ENCODE measurements around the gene SYK. TPM values are rescaled to one million over a fixed set of nuclear protein-coding genes. Genes with fewer than 3 reads are reported as not detected.

Gene SYK
- total and polyA plus RNA-seq, 2 donors (not counting 1 experiment from before 2014, with no cell fraction given) = 60.3 to 242 TPM

DNA sequence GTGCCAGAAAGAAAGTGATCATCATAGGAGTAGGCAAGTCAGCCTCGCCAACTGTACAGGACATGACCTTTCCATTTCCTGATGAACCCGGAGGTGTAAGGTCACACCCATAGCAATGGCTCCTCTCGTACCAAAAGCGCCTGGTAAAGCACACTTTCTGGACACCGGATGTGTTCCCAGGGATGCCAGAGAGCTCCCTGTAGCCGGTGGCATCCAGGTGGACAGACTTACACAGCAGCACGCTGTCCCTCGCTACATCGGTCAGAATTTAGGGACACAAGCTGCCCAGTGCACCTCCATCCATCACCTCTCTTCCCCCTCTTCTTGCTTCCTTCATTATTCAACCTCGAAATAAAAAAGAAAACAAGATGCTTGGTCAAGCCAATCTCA, 105.4 kb downstream of the SYK start:
- no peak overlapping the region for H2AFZ ChIP-seq (ENCODE audit: insufficient read depth, low read depth, low read length, poor library complexity, severe bottlenecking)
- H3K27ac ChIP-seq (ENCODE audit: low read length in 2 of 2) = no peak overlapping the region
- H3K4me3 ChIP-seq (ENCODE audit: control extremely low read depth in 1 of 5, extremely low read depth in 1 of 5, insufficient read depth in 1 of 5, low read depth in 2 of 5, low read length in 4 of 5) = no peak overlapping the region
- H3K27me3 Mint-ChIP-seq = no peaks in the 10 kb centered on the region
- TF ChIP-seq, protein P1, sequence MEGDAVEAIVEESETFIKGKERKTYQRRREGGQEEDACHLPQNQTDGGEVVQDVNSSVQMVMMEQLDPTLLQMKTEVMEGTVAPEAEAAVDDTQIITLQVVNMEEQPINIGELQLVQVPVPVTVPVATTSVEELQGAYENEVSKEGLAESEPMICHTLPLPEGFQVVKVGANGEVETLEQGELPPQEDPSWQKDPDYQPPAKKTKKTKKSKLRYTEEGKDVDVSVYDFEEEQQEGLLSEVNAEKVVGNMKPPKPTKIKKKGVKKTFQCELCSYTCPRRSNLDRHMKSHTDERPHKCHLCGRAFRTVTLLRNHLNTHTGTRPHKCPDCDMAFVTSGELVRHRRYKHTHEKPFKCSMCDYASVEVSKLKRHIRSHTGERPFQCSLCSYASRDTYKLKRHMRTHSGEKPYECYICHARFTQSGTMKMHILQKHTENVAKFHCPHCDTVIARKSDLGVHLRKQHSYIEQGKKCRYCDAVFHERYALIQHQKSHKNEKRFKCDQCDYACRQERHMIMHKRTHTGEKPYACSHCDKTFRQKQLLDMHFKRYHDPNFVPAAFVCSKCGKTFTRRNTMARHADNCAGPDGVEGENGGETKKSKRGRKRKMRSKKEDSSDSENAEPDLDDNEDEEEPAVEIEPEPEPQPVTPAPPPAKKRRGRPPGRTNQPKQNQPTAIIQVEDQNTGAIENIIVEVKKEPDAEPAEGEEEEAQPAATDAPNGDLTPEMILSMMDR (IDR thresholded peaks at IDR 0.05) = no peak
- TF ChIP-seq EZH2 (IDR thresholded peaks at IDR 0.05; ENCODE audit: borderline replicate concordance, insufficient read depth, low read depth, low read length, poor library complexity, severe bottlenecking) = no peak
- no peaks in the 10 kb centered on the region for H3K36me3 ChIP-seq (replicated peaks in 1 of 2; ENCODE audit: control extremely low read depth in 1 of 2, control insufficient read depth in 1 of 2, extremely low read depth in 1 of 2, insufficient read depth in 2 of 2, low read length in 1 of 2)
- DNase-seq (no peak), ATAC-seq (ENCODE audit: low read depth) (no peak)
- H3K9me3 ChIP-seq (ENCODE audit: control extremely low read depth in 1 of 3, control insufficient read depth in 2 of 3, insufficient read depth in 1 of 3, low read length in 2 of 3) = peaks cover 0 to 3% (median 0%) of the 10 kb centered on the region in 3 donors
- H3K27ac Mint-ChIP-seq = no peak overlapping the region
- POLR2A ChIA-PET = interaction anchor here (0.6 kb wide), 1 partner anchor 517 kb away, joined by 5 read pairs; no protein-coding TSS in a partner anchor
- intact Hi-C loops (cut with micrococcal nuclease) = no loop called here
- no peaks in the 10 kb centered on the region for H4K20me1 ChIP-seq (ENCODE audit: control insufficient read depth, insufficient read depth, low read length, poor library complexity, severe bottlenecking)
- H3K79me2 ChIP-seq (ENCODE audit: control insufficient read depth, insufficient read depth, low read length) = no peaks in the 10 kb centered on the region
- peaks cover 48% of the 10 kb centered on the region for H3K4me1 Mint-ChIP-seq
- no peak overlapping the region for H3K4me3 Mint-ChIP-seq
- H3K4me1 ChIP-seq (ENCODE audit: control insufficient read depth in 2 of 2, insufficient read depth in 2 of 2, low read length in 2 of 2) = peaks cover 22 to 33% of the 10 kb centered on the region in 2 donors
- 91% methylated on average over 10 of the region's 10 CpGs for WGBS (ENCODE audit: insufficient coverage)
- no peak overlapping the region for H3K4me2 ChIP-seq (replicated peaks; ENCODE audit: low read depth, low read length, poor library complexity, severe bottlenecking)
- H3K9ac ChIP-seq (ENCODE audit: low read length) = no peak overlapping the region
- CTCF ChIA-PET = interaction anchor here (1.7 kb wide), 1 partner anchor 12 kb away, joined by 4 read pairs; no protein-coding TSS in a partner anchor
- no peaks in the 10 kb centered on the region for H3K27me3 ChIP-seq (replicated peaks in 1 of 4; ENCODE audit: control extremely low read depth in 1 of 4, control insufficient read depth in 3 of 4, insufficient read depth in 4 of 4, low read length in 3 of 4)
- no peaks in the 10 kb centered on the region for H3K9me3 Mint-ChIP-seq (ENCODE audit: insufficient read depth)

DNA sequence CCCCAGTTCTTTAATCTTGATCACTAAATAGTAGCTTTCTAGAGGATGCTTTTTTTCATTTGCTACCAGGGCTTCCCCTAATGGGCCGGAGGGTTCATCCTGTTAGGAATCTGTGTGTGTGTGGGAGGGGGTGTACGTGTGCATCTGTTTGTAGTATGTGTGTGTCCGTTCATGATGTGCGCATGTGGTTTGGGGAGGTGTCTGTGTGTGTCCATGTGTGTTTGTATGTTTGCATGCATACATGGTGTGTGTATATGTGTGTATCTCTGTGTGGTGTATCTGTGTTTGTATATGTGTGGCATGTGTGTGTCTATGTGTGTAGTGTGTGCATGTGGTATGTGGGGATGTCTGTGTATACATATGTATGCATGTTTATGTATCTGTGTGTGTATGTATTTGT, 106.2 kb downstream of the SYK start:
- Histone ChIP-seq H3K4me3 (ENCODE audit: control extremely low read depth in 1 of 5, extremely low read depth in 1 of 5, insufficient read depth in 1 of 5, low read depth in 2 of 5, low read length in 4 of 5) (no peak overlapping the region), H4K20me1 (ENCODE audit: control insufficient read depth, insufficient read depth, low read length, poor library complexity, severe bottlenecking) (no peaks in the 10 kb centered on the region), H2AFZ (ENCODE audit: insufficient read depth, low read depth, low read length, poor library complexity, severe bottlenecking) (no peak overlapping the region), H3K27me3 (replicated peaks in 1 of 4; ENCODE audit: control extremely low read depth in 1 of 4, control insufficient read depth in 3 of 4, insufficient read depth in 4 of 4, low read length in 3 of 4) (no peaks in the 10 kb centered on the region), H3K36me3 (replicated peaks in 1 of 2; ENCODE audit: control extremely low read depth in 1 of 2, control insufficient read depth in 1 of 2, extremely low read depth in 1 of 2, insufficient read depth in 2 of 2, low read length in 1 of 2) (no peaks in the 10 kb centered on the region), H3K9me3 (ENCODE audit: control extremely low read depth in 1 of 3, control insufficient read depth in 2 of 3, insufficient read depth in 1 of 3, low read length in 2 of 3) (peaks cover 0 to 3% (median 0%) of the 10 kb centered on the region in 3 donors), H3K79me2 (ENCODE audit: control insufficient read depth, insufficient read depth, low read length) (no peaks in the 10 kb centered on the region), H3K4me1 (ENCODE audit: control insufficient read depth in 2 of 2, insufficient read depth in 2 of 2, low read length in 2 of 2) (peaks cover 22 to 35% of the 10 kb centered on the region in 2 donors), H3K9ac (ENCODE audit: low read length) (no peak overlapping the region), H3K4me2 (replicated peaks; ENCODE audit: low read depth, low read length, poor library complexity, severe bottlenecking) (no peak overlapping the region), H3K27ac (ENCODE audit: low read length in 2 of 2) (no peak overlapping the region)
- H3K27me3 Mint-ChIP-seq = no peaks in the 10 kb centered on the region
- POLR2A ChIA-PET = interaction anchor here (0.6 kb wide), 1 partner anchor 516 kb away, joined by 5 read pairs; no protein-coding TSS in a partner anchor
- intact Hi-C loops (cut with micrococcal nuclease) = no loop called here
- CTCF ChIA-PET = interaction anchor here (11.4 kb wide), 1 partner anchor 522 kb away, joined by 291 read pairs; the partner anchor contains the start of gene NFIL3
- no peak for DNase-seq
- WGBS (ENCODE audit: insufficient coverage) = 89% methylated on average over 4 of the region's 4 CpGs
- no peaks in the 10 kb centered on the region for H3K9me3 Mint-ChIP-seq (ENCODE audit: insufficient read depth)
- H3K4me1 Mint-ChIP-seq = peaks cover 48% of the 10 kb centered on the region
- no peak for TF ChIP-seq EZH2 (IDR thresholded peaks at IDR 0.05; ENCODE audit: borderline replicate concordance, insufficient read depth, low read depth, low read length, poor library complexity, severe bottlenecking)
- TF ChIP-seq, protein P1 (IDR thresholded peaks at IDR 0.05) = no peak
- peak overlapping the region; percentile 0 for H3K27ac Mint-ChIP-seq
- ATAC-seq (ENCODE audit: low read depth) = no peak
- H3K4me3 Mint-ChIP-seq = no peak overlapping the region

Data from B cell (primary cell).